ENCODE results near the gene TAF15.

TAF15 gene

DNA sequence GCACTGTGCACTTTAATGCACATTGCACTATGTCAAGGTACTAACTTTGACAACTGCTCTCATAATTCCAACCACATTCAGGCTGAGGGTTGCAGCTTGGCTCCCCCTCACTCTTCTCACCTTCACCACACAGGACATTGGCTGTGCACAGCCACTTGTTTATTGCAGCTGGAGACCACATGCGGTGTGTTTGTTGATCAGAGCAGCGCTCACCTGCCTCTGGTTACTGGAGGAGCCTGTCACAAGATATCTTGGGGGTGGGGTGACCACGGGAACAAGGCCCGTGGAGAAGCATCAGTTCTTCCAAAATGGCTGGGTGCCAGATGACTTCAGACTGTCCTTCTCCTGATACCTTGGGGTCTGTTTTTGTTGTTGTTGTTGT, 81.5 kb downstream of the TAF15 start:
- no peak for DNase-seq (ENCODE audit: low read depth)
- TF ChIP-seq, protein P1, sequence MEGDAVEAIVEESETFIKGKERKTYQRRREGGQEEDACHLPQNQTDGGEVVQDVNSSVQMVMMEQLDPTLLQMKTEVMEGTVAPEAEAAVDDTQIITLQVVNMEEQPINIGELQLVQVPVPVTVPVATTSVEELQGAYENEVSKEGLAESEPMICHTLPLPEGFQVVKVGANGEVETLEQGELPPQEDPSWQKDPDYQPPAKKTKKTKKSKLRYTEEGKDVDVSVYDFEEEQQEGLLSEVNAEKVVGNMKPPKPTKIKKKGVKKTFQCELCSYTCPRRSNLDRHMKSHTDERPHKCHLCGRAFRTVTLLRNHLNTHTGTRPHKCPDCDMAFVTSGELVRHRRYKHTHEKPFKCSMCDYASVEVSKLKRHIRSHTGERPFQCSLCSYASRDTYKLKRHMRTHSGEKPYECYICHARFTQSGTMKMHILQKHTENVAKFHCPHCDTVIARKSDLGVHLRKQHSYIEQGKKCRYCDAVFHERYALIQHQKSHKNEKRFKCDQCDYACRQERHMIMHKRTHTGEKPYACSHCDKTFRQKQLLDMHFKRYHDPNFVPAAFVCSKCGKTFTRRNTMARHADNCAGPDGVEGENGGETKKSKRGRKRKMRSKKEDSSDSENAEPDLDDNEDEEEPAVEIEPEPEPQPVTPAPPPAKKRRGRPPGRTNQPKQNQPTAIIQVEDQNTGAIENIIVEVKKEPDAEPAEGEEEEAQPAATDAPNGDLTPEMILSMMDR (IDR thresholded peaks at IDR 0.05; ENCODE audit: low read length, missing control alignments): no peak
- H3K4me3 ChIP-seq (replicated peaks; ENCODE audit: low read depth, low read length): no peak overlapping the region

DNA sequence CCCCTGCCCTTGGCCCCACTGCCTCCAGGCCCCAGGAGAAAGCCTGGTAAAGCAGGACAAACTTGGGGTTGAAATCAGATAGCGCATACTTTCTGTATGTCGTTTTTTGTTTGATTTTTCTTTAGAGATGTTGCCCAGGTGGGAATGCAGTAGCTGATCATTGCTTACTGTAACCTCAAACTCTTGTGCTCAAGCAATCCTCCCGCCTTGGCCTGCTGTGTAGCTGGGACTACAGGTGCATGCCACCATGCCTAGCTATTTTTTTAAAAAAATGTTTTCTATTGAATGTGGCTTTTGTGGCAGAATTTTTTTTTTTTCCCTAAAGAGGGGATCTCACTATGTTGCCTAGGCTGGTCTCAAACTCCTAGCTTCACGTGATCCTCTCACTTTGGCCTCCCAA, 82.0 kb downstream of the TAF15 start:
- no peak for DNase-seq (ENCODE audit: low read depth)
- TF ChIP-seq, protein P1 (IDR thresholded peaks at IDR 0.05; ENCODE audit: low read length, missing control alignments): no peak
- no peak overlapping the region for H3K4me3 ChIP-seq (replicated peaks; ENCODE audit: low read depth, low read length)

DNA sequence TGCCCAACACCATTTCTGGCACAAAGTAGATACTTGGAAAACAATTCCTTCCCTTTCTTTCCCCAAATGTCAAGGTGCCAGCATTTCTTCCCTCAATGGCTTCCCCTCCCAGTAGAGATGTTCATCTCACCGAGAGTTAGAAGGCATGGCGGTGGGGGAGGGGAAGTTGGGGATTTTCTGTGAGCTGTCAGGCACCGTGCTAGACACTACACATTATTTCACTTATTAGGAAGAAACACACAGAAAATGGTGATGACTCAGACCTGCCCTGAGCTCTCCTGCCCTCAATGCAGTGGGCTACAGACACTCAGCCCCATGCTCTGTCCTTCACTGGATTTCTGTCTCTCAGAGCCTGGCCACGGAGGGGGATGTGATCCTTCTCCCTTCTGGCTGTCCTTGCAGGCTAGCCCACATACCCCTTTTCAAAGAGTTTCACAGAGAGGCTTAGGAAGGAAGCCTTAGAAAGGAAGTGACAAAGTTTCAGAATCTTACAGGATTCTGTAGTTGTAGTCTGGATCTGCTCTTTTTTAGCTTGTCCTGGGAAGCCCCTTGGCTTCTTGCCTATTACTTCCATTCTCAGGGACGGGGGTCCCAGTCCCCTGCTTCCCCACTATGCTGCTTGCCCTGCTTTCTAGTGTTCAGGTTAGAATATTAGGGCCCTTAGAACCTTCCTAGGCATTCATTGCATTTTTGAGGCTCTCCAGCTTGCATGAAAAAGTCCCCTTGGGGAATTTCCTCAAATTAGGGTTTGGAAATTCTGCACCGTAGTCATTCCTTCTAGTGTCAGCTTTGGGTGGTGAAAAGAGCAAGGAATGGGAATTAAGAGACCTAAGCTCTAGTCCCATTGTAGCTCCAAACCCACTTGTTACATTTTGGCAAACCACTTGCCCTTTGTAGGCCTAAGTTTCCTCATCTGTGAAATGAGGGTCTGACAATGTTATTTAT, 83.1 kb downstream of the TAF15 start:
- DNase-seq (ENCODE audit: low read depth): peak; percentile 56
- no peak overlapping the region for H3K4me3 ChIP-seq (replicated peaks; ENCODE audit: low read depth, low read length)
- TF ChIP-seq, protein P1 (IDR thresholded peaks at IDR 0.05; ENCODE audit: low read length, missing control alignments): no peak

DNA sequence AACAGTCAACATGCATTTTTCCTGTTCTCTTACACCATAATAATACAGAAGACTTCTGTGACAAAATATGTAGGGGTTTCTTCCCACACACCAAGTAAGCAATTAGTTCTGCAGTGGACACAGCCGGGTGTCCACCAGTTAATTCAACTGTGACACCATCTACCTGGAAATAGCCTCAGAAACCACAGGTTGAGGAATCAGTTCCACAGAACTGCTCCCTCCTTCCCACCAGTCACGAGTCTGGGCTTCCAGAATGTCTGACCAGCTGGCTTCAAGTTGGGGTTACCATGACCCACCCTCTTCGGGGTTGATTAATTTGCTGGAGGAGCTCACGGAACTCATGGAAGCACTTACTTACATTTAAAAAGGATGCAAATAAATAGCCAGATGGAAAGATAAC, 84.5 kb downstream of the TAF15 start:
- TF ChIP-seq, protein P1 (IDR thresholded peaks at IDR 0.05; ENCODE audit: low read length, missing control alignments): no peak
- H3K4me3 ChIP-seq (replicated peaks; ENCODE audit: low read depth, low read length): no peak overlapping the region
- DNase-seq (ENCODE audit: low read depth): no peak

DNA sequence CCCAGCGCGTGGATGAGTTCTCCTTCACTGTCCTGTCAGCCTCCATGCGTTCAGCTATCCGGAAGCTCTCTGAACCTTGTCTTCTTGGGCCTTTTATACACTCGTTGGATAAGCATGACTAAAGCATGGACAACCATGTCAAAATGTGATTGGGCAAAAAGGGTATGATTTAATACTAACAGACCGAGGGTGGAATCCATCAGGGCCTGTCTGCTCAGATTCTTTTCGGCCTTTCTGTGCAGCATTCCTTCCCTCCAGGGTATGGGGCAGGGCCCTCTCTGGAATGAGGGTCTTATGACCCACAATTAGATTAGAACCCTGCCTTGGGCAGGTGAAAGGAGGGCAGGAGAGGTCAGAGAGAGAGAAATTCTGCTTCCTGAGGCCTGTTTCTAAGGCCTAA, 84.9 kb downstream of the TAF15 start:
- DNase-seq (ENCODE audit: low read depth): no peak
- TF ChIP-seq, protein P1 (IDR thresholded peaks at IDR 0.05; ENCODE audit: low read length, missing control alignments): no peak
- H3K4me3 ChIP-seq (replicated peaks; ENCODE audit: low read depth, low read length): no peak overlapping the region

DNA sequence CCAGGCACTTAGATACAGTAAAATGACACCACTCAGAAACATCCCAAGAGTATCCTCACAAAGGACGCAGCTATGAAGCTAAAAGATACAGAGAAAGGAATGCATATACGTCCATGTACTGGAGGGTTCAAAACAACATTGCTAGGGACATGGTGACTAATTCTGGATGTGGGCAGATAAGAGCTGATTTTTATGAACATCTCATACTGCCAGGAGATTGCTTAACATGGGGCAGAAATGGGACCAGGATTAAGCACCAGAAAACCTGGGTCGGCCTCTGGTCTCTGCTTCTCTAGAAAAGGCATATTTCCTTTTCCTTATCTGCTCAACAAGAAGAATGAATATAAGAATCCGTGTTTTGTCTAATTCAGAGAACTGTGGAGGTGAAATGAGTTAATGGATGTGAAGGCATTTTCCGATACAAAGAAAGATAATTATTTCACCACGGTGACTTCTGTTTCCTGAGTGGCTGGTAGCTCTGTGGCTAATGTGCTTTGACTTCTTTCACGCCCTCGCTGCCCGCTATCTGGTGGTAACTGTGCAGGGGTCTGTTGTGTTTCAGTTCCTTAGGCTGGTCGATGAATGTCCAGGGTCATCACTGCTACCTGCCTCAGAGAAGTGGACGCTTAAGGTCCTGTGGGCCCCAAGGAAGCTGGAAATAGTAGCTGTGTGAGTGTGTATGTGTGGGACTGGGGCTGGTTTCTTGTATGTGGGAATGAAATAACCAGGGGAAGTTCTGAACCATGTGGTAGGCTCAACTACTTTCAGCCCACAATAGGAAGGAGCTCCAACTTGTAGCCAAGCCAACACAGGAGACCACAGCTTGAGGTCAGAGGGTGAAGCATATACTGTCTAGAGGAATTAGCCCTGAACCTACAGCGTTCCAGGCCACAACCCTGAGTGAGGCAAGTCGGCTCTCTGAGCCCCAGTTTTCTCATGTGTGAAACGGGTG, 86.6 kb downstream of the TAF15 start:
- peak; percentile 91 for DNase-seq (ENCODE audit: low read depth)

More for the DNA sequence above, 86.6 kb downstream of the TAF15 start:
- H3K4me3 ChIP-seq (replicated peaks; ENCODE audit: low read depth, low read length): no peak overlapping the region
- TF ChIP-seq, protein P1 (IDR thresholded peaks at IDR 0.05; ENCODE audit: low read length, missing control alignments): no peak
